Fibroblast of skin of abdomen (primary cell): Measurements from ENCODE around the gene SNUPN.
A peak's percentile ranks its signal among the peaks of the same experiment; 100 is the strongest.

Experiments
- DNase-seq: peaks from one replicate; pipeline ENCODE4 v3.0.0-alpha.2; 2013

Gene SNUPN

DNA sequence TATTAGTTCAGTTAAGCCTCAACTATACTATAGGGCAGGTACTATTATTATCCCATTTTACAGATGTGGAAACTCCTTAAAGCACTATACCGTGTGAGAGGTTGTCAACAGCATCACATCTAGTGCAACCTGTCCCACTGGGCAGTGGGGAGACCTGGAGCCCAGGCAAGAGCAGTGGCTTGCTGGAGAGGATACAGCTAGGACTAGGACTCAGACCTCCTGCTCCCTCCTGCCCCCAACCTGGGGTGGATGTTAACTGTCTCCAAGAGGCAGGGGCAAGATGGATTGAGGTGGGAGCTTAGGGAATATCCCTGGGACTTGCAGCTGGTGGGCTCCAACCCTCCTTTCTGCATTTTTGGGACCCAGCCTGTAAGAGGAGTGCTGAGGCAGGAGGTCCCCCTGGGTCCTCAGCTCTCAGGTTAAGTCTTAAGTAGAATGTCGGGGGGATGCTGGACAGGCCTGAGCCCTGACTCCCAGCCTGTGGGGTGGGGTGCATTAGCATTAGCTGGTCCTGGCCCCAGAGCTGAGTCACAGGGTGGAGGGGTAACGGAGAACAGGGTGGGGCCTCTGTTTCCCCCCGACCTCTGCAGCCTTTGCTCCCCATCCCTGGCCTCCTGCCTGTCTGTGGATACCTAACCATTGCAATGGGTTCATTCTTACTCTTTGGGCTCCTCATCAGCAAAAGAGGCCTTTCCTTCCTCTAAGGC is 28.8 kb upstream of the SNUPN start:
- no peak for DNase-seq

DNA sequence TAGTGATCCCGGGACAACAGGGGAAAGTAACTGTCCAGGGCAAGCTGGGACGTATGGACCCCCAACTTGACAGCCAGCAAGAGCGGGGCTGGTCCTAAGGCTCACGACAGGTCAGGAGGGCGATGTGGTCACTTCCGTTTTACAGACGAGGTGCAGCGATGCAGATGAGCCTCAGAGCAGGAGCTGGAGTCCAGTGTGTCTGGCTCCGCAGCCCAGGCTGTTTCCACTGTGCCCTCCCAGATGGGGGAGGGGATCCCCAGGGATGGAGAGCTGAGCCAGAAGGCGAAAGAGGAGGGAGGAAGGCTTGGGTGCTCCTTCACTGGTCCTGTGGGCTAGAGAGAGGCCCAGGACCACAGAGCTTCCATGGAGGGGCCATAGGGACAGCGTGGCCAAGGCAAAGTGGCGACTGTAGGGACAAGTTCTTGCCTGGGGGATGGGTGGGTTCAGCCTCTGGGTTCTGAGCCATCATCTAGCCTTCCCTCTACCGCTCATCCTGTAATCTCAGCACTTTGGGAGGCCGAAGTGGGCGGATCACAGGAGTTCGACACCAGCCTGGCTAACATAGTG is 27.9 kb upstream of the SNUPN start:
- no peak for DNase-seq

DNA sequence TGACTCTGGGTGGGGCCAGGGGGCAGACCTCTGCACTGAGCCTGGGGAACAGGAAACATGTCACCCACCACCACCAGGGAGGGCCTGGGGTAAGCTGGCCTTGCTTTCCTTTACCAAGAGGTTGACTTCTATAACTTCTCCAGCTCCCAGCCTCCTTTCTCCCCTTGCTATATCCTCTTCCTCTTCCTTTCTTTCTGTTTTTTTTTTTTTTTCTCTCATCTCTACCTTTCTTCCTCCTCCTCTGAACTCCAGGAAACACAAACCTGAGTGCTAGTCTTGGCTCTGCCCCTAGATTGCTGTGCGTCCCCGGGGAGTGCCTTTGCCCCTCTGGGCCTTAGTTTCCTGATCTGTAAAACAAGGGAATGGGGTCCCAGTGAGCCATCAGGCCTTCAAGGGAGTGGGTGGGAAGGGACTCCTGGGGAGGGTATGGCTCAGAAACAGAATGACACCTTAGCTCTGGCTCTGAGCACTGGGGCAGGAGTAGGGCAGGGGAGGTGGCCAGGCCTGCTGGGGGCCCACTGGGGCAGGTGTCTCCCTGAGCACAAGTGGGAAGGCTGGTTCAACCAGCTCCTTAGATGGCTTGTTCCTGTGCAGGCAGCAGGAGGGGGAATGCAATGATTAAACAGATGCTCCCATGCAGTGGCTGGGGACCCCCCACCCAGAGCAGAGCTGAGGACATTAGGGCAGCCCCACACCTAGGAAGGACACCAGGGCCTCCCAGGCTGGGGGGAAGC is 26.5 kb upstream of the SNUPN start:
- no peak for DNase-seq

DNA sequence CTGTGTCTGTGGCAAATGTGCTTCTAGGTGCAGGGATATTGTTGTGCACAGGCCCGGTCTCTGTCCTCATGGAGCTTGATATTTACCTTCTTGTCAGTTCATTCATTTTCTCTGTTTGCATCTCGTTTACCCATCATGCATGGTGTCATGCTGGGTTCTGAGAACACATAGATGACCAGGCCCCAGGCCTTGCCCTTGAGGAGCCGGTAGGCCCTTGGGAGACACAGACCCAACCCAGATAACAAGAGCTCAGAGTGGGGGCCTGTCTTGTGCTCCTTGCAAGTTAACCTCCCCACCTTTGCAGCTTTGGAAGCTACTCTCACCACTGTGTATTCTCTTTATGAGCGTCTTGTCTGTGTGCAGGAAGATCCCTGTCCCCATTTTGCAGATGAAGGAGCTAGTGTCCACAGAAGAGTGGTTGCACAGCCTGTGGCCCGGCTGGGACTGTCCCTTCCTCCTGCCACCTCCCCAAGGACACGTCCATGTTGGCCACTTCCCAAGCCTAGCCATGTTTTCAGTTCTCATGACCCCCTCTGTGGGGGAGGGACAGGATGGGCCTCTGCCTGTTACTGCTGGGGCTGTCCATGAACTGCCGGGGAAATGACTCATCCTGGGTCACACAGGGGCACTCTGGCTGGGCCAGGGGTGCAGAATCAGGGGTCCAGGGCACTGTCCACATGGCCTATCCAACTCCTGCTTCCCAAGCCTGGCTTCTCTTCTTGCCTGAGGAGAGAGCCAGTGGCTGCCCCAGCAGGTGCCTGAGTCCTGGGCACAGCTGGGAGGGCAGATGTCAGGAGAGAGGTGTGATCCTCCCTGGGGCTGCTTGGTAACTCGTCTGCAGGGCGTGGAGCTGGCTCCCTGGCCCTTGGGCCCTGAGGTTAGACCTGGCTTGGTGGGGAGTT is 25.6 kb upstream of the SNUPN start:
- no peak for DNase-seq

DNA sequence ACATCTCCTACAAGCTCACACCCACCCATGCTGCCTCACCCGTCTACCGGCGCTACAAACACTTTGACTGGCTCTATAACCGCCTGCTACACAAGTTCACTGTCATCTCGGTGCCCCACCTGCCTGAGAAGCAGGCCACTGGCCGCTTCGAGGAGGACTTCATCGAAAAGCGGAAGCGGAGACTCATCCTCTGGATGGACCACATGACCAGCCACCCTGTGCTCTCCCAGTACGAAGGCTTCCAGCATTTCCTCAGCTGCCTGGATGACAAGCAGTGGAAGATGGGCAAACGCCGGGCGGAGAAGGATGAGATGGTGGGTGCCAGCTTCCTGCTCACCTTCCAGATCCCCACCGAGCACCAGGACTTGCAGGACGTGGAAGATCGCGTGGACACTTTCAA is 24.3 kb upstream of the SNUPN start:
- no peak for DNase-seq

DNA sequence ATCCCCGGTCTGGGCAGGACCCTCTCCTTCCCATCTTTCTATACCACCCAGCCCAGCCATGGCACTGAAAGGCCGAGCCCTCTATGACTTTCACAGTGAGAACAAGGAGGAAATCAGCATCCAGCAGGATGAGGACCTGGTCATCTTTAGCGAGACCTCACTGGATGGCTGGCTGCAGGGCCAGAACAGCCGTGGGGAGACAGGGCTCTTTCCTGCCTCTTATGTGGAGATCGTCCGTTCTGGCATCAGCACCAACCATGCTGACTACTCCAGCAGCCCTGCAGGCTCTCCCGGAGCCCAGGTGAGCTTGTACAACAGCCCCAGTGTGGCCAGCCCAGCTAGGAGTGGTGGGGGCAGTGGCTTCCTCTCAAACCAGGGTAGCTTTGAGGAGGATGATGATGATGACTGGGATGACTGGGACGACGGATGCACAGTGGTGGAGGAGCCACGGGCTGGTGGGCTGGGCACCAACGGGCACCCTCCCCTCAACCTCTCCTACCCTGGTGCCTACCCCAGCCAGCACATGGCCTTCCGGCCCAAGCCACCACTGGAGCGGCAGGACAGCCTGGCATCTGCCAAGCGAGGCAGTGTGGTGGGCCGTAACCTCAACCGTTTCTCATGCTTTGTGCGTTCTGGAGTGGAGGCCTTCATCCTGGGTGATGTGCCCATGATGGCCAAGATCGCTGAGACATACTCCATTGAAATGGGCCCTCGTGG is 23.7 kb upstream of the SNUPN start:
- no peak for DNase-seq

DNA sequence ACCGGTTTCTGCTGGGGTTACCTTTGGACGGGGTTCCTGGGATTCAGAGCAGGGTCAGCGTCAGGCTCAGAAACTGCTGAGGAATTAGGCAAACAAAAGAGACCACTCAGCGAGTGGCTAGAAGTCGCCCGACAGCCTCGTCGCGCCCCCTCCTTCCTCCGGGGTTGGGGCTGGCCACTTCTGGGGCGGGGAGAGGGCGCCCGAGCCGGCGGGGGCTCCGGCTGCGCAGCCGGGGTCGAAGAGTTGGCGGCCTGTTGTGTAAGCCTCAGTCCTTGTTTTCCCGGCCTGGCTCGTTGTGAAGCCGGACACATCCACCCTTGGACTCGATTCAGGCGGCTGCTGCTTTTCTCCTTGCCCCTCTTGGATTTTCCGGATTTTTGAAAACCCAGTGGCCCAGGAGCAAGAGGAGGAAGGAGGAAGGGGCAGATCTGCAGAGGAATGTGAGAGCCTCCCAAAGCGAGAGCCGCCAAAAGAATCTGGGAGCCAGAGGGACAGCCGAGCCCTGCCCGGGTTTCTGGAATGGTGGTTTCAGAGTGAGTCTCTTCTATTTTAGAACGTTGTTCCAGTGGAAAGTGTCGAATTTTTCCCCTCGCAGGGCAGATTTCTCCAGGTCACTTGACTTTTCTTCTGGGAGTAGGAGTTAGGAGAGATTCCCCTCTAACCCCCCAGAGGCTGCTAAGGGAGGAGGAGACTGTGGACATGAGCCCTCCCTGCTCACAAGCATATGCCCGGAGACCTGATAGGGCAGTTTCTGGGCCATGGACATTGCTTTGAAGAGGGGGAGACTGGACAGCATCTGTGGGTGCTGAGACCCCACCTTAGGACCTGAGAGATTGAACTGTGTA is 22.9 kb upstream of the SNUPN start:
- peak; percentile 38 for DNase-seq

DNA sequence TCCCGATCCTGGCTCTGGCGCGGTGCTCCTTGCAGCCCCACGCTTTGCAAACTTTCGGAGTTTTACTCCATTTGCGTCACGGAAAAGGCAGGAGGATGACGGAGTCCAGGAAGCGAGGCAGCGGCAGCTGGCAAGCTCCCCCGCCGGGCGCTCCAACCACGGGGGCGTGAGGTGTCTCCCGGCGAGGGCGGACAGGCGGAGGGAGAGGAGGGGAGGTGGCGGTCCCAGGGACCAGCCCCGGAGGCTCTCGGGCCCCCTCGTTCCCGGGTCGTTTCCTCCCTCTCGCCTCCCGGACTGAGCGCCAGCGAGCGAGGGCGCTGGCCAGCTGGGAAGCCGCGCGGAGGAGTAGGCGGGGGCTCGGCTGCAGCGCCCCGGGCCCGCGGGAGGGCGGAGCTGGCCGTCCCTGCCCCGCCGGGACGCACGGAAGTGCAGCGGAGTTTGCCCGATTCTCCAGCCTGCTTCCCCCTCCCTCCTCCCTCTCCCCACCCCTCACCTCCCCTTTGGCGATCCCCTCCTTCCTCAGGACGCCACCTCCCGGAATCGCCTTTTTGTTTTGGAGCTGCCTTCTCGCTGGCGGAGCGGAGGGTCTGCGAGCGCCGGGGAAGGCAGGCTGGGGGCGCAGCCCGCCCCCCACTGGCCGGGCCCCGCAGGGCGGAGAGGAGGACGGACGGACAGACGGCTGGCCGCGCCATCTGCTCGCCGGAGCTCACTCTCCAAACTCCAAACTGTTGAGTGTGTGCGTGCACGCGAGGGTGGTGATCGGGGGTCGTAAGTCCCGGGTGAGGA is 22.0 kb upstream of the SNUPN start, which contains the start of gene SNX33:
Gene SNX33, plus strand, starts transcription at position 543 of the 786 bp plus-strand sequence. CDS start 1,191 bp downstream, outside the sequence.
- DNase-seq = peak; percentile 85

DNA sequence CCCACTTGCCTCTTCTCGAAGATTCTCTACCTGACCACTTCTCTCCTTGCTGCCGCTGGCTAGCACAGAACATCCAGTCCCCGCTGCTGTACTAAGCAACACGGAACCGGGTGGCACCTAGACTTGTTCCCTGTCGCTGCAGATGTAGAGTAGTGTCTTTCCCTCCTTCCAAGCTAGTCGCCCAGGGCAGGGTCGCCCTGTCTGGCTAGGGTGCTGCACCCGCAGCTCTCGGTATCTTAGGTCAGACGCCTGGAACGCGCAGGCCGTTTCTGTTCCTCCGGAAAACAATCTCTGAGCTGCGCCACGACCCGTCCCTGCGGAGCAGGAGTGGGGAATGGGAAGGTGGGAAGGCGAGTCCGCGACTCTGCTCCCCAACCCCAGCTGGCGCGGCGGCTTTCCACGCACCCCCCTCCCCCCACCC is 21.4 kb upstream of the SNUPN start:
- DNase-seq = no peak

DNA sequence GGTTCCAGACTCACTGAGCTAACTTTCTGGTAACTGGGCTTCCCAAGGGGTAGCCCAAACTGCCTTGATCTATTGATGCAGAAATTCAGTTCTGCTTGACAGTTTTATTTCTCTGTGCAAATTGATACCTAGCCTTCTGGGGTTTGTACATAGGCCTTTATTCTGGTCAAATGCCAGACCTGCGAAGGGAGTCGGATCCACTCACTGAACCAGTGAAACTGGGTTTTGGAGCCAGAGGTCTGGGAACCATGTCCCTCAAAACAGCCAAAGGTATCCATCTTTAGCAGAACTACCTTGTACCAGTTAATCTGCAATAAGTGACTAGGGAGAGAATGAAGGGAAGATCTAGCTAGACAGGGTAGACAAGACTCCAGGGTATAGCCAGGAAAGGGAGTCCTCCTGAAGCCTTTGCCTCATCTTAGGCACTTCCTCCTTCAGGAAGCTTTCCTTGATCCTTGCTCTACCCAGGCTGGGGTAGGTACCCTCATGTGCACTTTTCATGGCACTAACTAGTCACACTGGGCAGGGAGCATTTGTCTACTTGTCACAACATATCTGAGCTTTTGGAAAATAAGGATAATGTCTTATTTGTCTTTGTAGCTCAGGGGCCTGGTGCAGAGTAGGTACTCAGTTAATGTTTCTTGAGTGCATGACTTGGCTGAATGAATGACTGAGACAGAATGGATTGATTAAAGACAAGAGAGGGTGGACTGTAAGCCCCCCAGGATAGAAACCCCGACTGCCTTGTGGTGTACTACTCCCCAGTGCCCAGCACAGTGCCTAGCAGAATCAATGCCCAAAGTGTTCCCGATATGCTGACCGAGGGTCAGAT is 20.8 kb upstream of the SNUPN start:
- DNase-seq = no peak

DNA sequence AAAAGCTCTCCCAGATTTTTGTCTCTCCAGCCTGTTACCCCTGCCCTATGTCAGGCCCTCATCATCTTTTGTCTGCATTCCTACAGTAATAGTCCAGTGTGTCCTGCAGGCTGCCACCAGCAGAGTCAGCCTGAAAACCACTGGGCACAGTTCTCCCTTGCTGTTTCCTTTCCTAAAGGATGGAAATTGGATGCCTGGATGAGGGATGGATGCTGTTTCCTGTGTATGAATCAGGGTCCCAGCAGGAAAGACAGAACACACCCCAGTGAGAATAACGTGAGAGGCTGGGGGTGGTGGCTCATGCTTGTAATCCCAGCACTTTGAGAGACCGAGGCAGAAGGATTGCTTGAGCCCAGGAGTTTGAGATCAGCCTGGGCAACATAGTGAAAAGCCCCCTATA is 18.9 kb upstream of the SNUPN start:
- no peak for DNase-seq

DNA sequence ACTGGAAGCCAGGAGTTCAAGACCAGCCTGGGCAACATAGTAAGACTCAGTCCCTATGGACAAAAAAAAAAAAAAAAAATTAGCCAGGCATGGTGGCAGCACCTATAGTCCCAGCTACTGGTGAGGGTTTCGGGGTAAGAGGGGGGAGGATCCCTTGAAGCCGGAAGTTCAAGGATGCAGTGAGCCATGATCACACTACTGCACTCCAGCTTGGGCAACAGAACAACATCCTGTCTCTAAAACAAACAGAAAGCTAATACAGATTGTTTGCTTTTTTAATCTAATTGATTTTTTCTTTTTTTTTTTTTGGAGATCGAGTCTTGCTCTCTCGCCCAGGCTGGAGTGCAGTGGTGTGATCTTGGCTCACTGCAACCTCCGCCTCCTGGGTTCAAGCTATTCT is 16.1 kb upstream of the SNUPN start:
- DNase-seq = no peak

DNA sequence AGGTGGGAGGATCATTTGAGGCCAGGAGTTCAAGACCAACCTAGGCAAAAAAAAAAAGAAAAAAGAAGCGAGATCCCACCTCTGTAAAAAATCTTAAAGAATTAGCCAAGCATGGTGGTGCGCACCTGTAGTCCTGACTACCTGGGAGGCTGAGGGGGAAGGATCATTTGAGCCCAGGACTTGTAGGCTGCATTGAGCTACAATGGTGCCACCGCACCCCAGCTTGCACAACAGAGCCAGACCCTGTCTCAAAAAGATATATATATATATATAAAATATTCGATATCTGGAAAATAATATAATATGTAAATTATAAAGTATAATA is 15.6 kb upstream of the SNUPN start:
- DNase-seq = no peak

DNA sequence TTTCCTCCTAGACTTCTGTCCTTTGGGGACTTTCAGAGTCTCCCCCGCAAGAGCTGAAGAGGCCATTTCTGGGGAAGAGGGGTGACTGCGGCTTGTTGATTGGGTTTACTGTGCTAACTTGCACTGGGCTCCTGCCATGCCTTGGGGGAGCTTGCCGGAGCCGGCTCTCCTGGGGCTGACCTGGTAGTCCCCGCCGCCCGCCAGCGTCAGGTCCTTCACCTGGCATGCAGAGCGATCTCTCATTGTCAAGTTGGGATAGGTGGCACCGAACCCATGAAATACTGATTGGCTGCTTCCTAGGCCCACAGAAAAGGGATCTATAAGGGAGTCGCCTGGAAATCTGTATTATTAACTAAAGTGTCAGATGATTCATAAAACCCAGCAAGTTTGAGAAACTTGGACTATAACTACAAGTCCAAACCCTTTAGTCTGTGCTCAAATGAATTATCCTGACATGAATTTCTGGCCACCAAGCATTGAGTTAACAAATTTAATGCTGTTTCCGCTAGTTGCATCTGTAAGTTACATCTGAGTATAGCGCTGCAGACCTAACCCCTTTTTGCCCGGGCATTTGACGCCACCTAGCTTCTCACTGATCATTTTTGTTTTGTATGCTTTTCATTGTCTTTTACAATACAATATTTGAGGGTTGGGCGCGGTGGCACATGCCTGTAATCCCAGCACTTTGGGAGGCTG is 15.1 kb upstream of the SNUPN start:
- DNase-seq = peak; percentile 60

DNA sequence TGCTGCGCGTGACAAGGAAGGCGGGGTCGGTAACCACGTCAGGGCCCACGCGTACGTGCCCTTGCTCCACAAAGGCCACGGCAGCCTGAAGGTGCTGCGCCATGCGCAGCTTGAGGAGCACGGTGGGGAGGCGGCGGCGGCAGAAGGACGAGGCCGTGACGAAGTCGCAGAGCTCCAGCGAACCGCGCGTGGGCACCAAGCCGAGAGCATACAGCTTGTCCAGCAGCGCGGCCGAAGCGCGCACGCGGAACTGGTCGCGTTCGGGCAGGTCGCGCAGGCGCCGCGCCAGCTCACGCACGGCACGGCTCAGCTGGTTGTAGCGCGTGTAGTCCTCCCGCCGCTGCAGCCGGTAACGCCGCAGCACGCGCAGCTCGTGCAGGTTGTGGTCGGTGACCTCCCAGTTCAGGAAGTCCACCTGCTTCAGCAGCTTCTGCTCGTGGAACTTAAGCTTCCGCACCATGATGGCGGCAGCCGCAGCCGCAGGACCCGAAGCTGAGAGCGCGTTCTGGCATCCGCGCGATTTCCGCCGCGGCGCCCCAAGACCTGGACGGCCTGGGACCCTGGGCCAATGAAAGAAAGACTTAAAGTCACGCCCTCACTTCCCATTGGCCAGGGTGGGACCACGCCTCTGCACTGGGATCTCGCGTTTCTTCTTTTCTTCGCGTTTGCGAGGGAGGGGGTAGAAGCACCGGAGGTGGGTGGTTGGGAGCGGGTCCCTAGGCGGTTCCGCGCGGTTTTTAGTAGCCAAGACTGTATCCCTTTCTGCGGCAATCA is 14.4 kb upstream of the SNUPN start, which contains the start of gene IMP3:
Gene IMP3, minus strand, starts transcription at position 516 of the 774 bp plus-strand sequence. Its CDS starts 56 bp downstream, at position 460.
- peak; percentile 97 for DNase-seq

DNA sequence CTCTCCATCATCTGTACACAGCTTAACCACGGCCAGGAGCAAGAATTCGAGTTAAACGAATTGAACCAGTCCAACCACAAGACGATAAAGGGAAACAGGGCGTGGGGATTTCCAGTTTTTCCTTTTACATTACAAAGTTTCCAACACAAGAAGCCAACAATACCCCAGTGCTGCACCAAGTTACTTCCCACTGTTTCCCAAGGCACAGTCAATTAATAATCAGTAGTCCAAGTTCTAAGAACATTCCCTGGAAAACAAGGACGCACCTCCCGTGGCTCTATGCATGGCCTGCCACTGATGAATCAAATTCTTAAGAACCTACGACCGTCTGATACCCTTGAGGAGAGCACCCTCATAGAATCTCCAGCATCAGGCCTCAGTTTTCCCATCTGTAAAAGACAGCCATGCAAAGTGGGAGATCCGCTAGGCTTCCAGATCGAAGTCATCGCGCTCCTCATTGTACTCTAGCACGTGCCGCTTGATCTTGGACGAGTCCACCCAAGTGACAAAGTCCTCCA is 13.7 kb upstream of the SNUPN start:
- no peak for DNase-seq

DNA sequence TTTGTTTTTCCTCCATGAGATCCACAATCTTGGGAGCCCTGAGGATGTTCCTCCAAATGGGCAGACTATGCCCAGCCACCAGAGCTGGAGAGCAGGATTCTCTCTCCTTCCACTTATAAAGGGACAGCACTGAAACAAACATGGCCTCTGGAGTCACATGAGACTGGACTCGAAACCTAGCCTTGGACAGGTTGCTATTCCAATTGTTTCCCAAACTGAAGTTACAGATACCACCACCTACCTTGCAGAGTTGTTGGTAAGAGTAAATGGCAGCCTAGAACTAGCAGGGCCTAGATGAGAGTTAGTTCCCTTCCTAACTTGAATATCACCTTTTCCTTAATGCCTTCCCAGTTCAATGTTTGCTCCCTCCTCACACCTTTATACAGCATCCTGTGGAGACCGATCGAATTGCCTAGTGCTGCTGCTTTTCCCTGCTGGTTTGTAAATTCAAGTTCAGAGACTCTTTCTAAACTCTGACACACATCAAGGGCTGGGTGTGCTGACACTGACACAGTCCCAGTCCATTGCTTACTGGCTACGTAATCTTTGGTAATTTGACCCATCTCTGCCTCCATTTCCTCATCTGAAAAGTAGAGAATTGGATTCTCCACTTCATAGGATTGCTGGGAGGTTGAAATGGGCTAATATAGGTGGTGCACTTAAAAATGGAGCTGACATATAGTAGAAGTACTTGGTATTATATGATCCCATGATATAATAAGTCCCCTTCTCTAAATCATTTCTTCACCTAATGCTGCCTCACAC is 11.9 kb upstream of the SNUPN start:
- no peak for DNase-seq
